Spinal cord (tissue), 4 donors: Measurements from ENCODE around the gene OIT3. TPM values are rescaled to one million over a fixed set of nuclear protein-coding genes. Genes with fewer than 3 reads are reported as not detected.

Source experiments
- polyA plus RNA-seq, 2 donors: library from polyadenylated mRNA; unstranded; fragments of 120-200 nt; gene quantifications; one replicate each; pipeline ENCODE4 v1.2.1, GENCODE V29; 2013; ENCODE audit not compliant: insufficient read length in 2 of 2
- total RNA-seq, 2 donors: library from RNA; depleted of rRNA in 1 of 2; stranded (reverse); fragments of 120-200 nt in 1 of 2; fragments of >200 nt in 1 of 2; gene quantifications; one replicate each; pipeline versions ENCODE4 v1.2.3 to v1.2.4, GENCODE V29; 2013 to 2014

Gene OIT3
- total and polyA plus RNA-seq, 4 donors, result 0.18 to 0.99 (median 0.40) TPM; not detected in 1

Other genes starting within 250 kb of the OIT3 start
- 10 to 100 TPM; 45.1 to 55.2 TPM for gene MCU, start 201.6 kb upstream of the OIT3 start, total RNA-seq
- 10 to 100 TPM; 39.2 TPM for gene MCU, start 201.6 kb upstream of the OIT3 start, polyA plus RNA-seq
- not detected for gene PLA2G12B, start 61.1 kb downstream of the OIT3 start, total RNA-seq
- gene PLA2G12B, start 61.1 kb downstream of the OIT3 start, polyA plus RNA-seq, result under 1 TPM in 1 of 2 donors, not detected in 1; 0.18 TPM
- 100 to 1,000 TPM in 1 of 2 donors, 10 to 100 TPM in 1; 88.0 to 107 TPM for gene P4HA1, start 203.1 kb downstream of the OIT3 start, total RNA-seq
- 10 to 100 TPM; 47.2 to 51.2 TPM for gene P4HA1, start 203.1 kb downstream of the OIT3 start, polyA plus RNA-seq
- gene NUDT13, start 216.7 kb downstream of the OIT3 start, total RNA-seq, result 1 to 10 TPM in 1 of 2 donors, under 1 TPM in 1; 0.50 to 2.4 TPM
- gene NUDT13, start 216.7 kb downstream of the OIT3 start, polyA plus RNA-seq, result 1 to 10 TPM; 2.4 to 5.4 TPM